Stimulated activated effector memory CD8-positive, alpha-beta T cell treated with anti-CD3 and anti-CD28 coated beads, Interleukin-12 subunit alpha, Interleukin-12 subunit beta, amount 100 ng/mL, for 72 hours (primary cell): Measurements from ENCODE around the gene YDJC.
A peak's percentile ranks its signal among the peaks of the same experiment; 100 is the strongest.
"Not testable (repeated sequence)": the region's sequence is repeated elsewhere in the genome, so short reads cannot be mapped to it uniquely, and the experiment has no call there.

Experiments
- ATAC-seq: fragments of 150-1000 bp; cut with Tn5 transposase; 2 replicates; pipeline ENCODE4 v1.10.0; 2021
- DNase-seq, 2 donors: peaks; one replicate each; pipeline ENCODE4 v3.0.0; 2021 to 2022; ENCODE audit warnings: low spot score in 2 of 2
- H3K27ac Mint-ChIP-seq: one replicate; pipeline ENCODE4 v1.8.0; 2022; ENCODE audit warnings: mild to moderate bottlenecking, mixed read lengths
- H3K36me3 Mint-ChIP-seq: one replicate; pipeline ENCODE4 v1.8.0; 2022; ENCODE audit warnings: mild to moderate bottlenecking, mixed read lengths
- H3K4me1 Mint-ChIP-seq: one replicate; pipeline ENCODE4 v1.8.0; 2022; ENCODE audit warnings: mixed read lengths
- H3K4me3 Mint-ChIP-seq: one replicate; pipeline ENCODE4 v1.8.0; 2022; ENCODE audit warnings: mild to moderate bottlenecking, mixed read lengths
- H3K9me3 Mint-ChIP-seq: one replicate; pipeline ENCODE4 v1.8.0; 2022; ENCODE audit warnings: mixed read lengths

Gene YDJC

GRCh38 chr22:21626735-21627469 is 2.9 kb downstream of the YDJC start:
- Mint-ChIP-seq H3K4me3 (peak overlapping the region; percentile 85), H3K27ac (peak overlapping the region; percentile 84), H3K36me3 (peaks cover 66% of the 10 kb centered on the region), H3K9me3 (no peaks in the 10 kb centered on the region), H3K4me1 (peaks cover 58% of the 10 kb centered on the region)
- DNase-seq (no peak), ATAC-seq (no peak)

- peaks cover 51% of the 10 kb centered on the region for H3K4me1 Mint-ChIP-seq
- peak overlapping the region; percentile 84 for H3K27ac Mint-ChIP-seq
- peak overlapping the region; percentile 85 for H3K4me3 Mint-ChIP-seq
- no peak for ATAC-seq
- no peaks in the 10 kb centered on the region for H3K9me3 Mint-ChIP-seq
- no peak for DNase-seq
- peaks cover 72% of the 10 kb centered on the region for H3K36me3 Mint-ChIP-seq
These were observed 3.6 kb downstream of the YDJC start for GRCh38 chr22:21626073-21626734.

GRCh38 chr22:21624880-21625791 is 4.7 kb downstream of the YDJC start:
- no peak for DNase-seq
- Mint-ChIP-seq H3K4me3 (no peak overlapping the region), H3K4me1 (peaks cover 48% of the 10 kb centered on the region), H3K36me3 (peaks cover 77% of the 10 kb centered on the region), H3K27ac (peak overlapping the region; percentile 55), H3K9me3 (no peaks in the 10 kb centered on the region)
- ATAC-seq, result no peak

- H3K4me1 Mint-ChIP-seq, result peaks cover 53% of the 10 kb centered on the region
- H3K36me3 Mint-ChIP-seq, result peaks cover 77% of the 10 kb centered on the region
- DNase-seq (peak in 1 of 2 donors; percentile 68), ATAC-seq (no peak)
- peak overlapping the region; percentile 55 for H3K27ac Mint-ChIP-seq
- H3K9me3 Mint-ChIP-seq, result no peaks in the 10 kb centered on the region
- no peak overlapping the region for H3K4me3 Mint-ChIP-seq
These were observed 5.5 kb downstream of the YDJC start for GRCh38 chr22:21624120-21624879.

- DNase-seq, result no peak
- no peak overlapping the region for H3K4me3 Mint-ChIP-seq
- ATAC-seq, result no peak
- H3K9me3 Mint-ChIP-seq, result no peaks in the 10 kb centered on the region
- peak overlapping the region; percentile 55 for H3K27ac Mint-ChIP-seq
- peaks cover 79% of the 10 kb centered on the region for H3K36me3 Mint-ChIP-seq
- peaks cover 56% of the 10 kb centered on the region for H3K4me1 Mint-ChIP-seq
These were observed 6.2 kb downstream of the YDJC start for GRCh38 chr22:21623648-21623970.

- H3K4me3 Mint-ChIP-seq, result no peak overlapping the region
- H3K9me3 Mint-ChIP-seq, result no peaks in the 10 kb centered on the region
- ATAC-seq (no peak), DNase-seq (no peak)
- H3K27ac Mint-ChIP-seq, result peak overlapping the region; percentile 68
- H3K36me3 Mint-ChIP-seq, result peaks cover 79% of the 10 kb centered on the region
- H3K4me1 Mint-ChIP-seq, result peaks cover 51% of the 10 kb centered on the region
These were observed 6.7 kb downstream of the YDJC start for GRCh38 chr22:21622919-21623647.

- Mint-ChIP-seq H3K36me3 (peaks cover 79% of the 10 kb centered on the region), H3K4me1 (peaks cover 43% of the 10 kb centered on the region), H3K4me3 (no peak overlapping the region), H3K27ac (peak overlapping the region; percentile 68), H3K9me3 (no peaks in the 10 kb centered on the region)
- DNase-seq (no peak), ATAC-seq (no peak)
These were observed 7.6 kb downstream of the YDJC start for GRCh38 chr22:21622011-21622918.

GRCh38 chr22:21621025-21621424 is 8.8 kb downstream of the YDJC start:
- peaks cover 82% of the 10 kb centered on the region for H3K36me3 Mint-ChIP-seq
- no peak for ATAC-seq
- no peak overlapping the region for H3K27ac Mint-ChIP-seq
- no peak for DNase-seq
- H3K4me3 Mint-ChIP-seq, result no peak overlapping the region
- peaks cover 35% of the 10 kb centered on the region for H3K4me1 Mint-ChIP-seq
- no peaks in the 10 kb centered on the region for H3K9me3 Mint-ChIP-seq

GRCh38 chr22:21617337-21617736 is 12.5 kb downstream of the YDJC start:
- peaks cover 30% of the 10 kb centered on the region for H3K4me1 Mint-ChIP-seq
- H3K36me3 Mint-ChIP-seq, result peaks cover 88% of the 10 kb centered on the region
- H3K9me3 Mint-ChIP-seq, H3K27ac Mint-ChIP-seq, ATAC-seq, DNase-seq, H3K4me3 Mint-ChIP-seq: not testable (repeated sequence)

GRCh38 chr22:21615731-21616130 is 14.1 kb downstream of the YDJC start:
- no peak for DNase-seq
- Mint-ChIP-seq H3K27ac (peak overlapping the region; percentile 60), H3K4me3 (no peak overlapping the region), H3K36me3 (peaks cover 89% of the 10 kb centered on the region), H3K9me3 (no peaks in the 10 kb centered on the region), H3K4me1 (peaks cover 38% of the 10 kb centered on the region)
- ATAC-seq, result no peak

- no peaks in the 10 kb centered on the region for H3K9me3 Mint-ChIP-seq
- DNase-seq (no peak), ATAC-seq (no peak)
- H3K4me1 Mint-ChIP-seq, result peaks cover 26% of the 10 kb centered on the region
- H3K27ac Mint-ChIP-seq, result peak overlapping the region; percentile 64
- no peak overlapping the region for H3K4me3 Mint-ChIP-seq
- peaks cover 100% of the 10 kb centered on the region for H3K36me3 Mint-ChIP-seq
These were observed 16.1 kb downstream of the YDJC start for GRCh38 chr22:21613553-21614233.

GRCh38 chr22:21612858-21613257 is 17.0 kb downstream of the YDJC start:
- DNase-seq (no peak), ATAC-seq (no peak)
- H3K36me3 Mint-ChIP-seq, result peaks cover 100% of the 10 kb centered on the region
- peaks cover 26% of the 10 kb centered on the region for H3K4me1 Mint-ChIP-seq
- H3K4me3 Mint-ChIP-seq, result no peak overlapping the region
- no peaks in the 10 kb centered on the region for H3K9me3 Mint-ChIP-seq
- peak overlapping the region; percentile 64 for H3K27ac Mint-ChIP-seq
